Neuron (in vitro differentiated cells): Measurements from ENCODE around the gene SEPHS2.
"Not testable (repeated sequence)": the region's sequence is repeated elsewhere in the genome, so short reads cannot be mapped to it uniquely, and the experiment has no call there.

Experiments
- H2AFZ ChIP-seq: one replicate; pipeline ENCODE4 v1.6.1; 2013; ENCODE audit warnings: low read depth, mild to moderate bottlenecking, inconsistent platforms, low read length, moderate library complexity
- H3K27me3 ChIP-seq: one replicate; pipeline ENCODE4 v1.6.1; 2013; ENCODE audit warnings: low read length; ENCODE audit not compliant: insufficient read depth
- H3K36me3 ChIP-seq: one replicate; pipeline ENCODE4 v1.6.1; 2013; ENCODE audit warnings: low read length; ENCODE audit not compliant: insufficient read depth
- H3K4me1 ChIP-seq: one replicate; pipeline ENCODE4 v1.6.1; 2013; ENCODE audit warnings: low read length; ENCODE audit not compliant: insufficient read depth
- H3K4me3 ChIP-seq: 2 replicates; pipeline ENCODE4 v1.5.1; 2013; ENCODE audit warnings: mild to moderate bottlenecking, low read length, moderate library complexity
- H3K9me3 ChIP-seq: one replicate; pipeline ENCODE4 v1.6.1; 2013; ENCODE audit warnings: low read length

The SEPHS2 gene

GRCh38 chr16:30477773-30478172, 32.1 kb upstream of the SEPHS2 start:
- H3K27me3 ChIP-seq, H3K4me1 ChIP-seq, H3K9me3 ChIP-seq, H3K4me3 ChIP-seq, H2AFZ ChIP-seq, H3K36me3 ChIP-seq: not testable (repeated sequence)

- Histone ChIP-seq H3K4me1 (no peaks in the 10 kb centered on the region), H3K9me3 (peaks cover 1% of the 10 kb centered on the region), H3K36me3 (no peaks in the 10 kb centered on the region), H3K27me3 (peaks cover 7% of the 10 kb centered on the region), H2AFZ (no peak overlapping the region), H3K4me3 (no peak overlapping the region)
These were observed 31.3 kb upstream of the SEPHS2 start for GRCh38 chr16:30476991-30477390.

- Histone ChIP-seq H3K9me3 (peaks cover 1% of the 10 kb centered on the region), H3K36me3 (no peaks in the 10 kb centered on the region), H3K4me3 (no peak overlapping the region), H2AFZ (no peak overlapping the region), H3K27me3 (peaks cover 7% of the 10 kb centered on the region), H3K4me1 (no peaks in the 10 kb centered on the region)
These were observed 29.0 kb upstream of the SEPHS2 start for GRCh38 chr16:30474684-30475083.

GRCh38 chr16:30474074-30474452, 28.4 kb upstream of the SEPHS2 start:
- H3K4me1 ChIP-seq: no peaks in the 10 kb centered on the region
- no peak overlapping the region for H3K4me3 ChIP-seq
- H2AFZ ChIP-seq: no peak overlapping the region
- H3K9me3 ChIP-seq: peaks cover 1% of the 10 kb centered on the region
- peaks cover 7% of the 10 kb centered on the region for H3K27me3 ChIP-seq
- H3K36me3 ChIP-seq: no peaks in the 10 kb centered on the region

- Histone ChIP-seq H3K9me3 (peaks cover 1% of the 10 kb centered on the region), H2AFZ (no peak overlapping the region), H3K4me3 (no peak overlapping the region), H3K36me3 (no peaks in the 10 kb centered on the region), H3K4me1 (no peaks in the 10 kb centered on the region), H3K27me3 (peaks cover 7% of the 10 kb centered on the region)
These were observed 27.8 kb upstream of the SEPHS2 start for GRCh38 chr16:30473231-30474073.

GRCh38 chr16:30472328-30472942, 26.8 kb upstream of the SEPHS2 start, which contains the start of gene ITGAL:
ITGAL (plus strand) TSS chr16:30472742; CDS start chr16:30472838, 96 bp downstream.
- Histone ChIP-seq H2AFZ (no peak within 1 kb of the TSS), H3K9me3 (peaks cover 1% of the 10 kb centered on the region), H3K4me3 (no peak within 1 kb of the TSS), H3K4me1 (no peaks in the 10 kb centered on the region), H3K27me3 (peaks cover 7% of the 10 kb centered on the region), H3K36me3 (no peaks in the 10 kb centered on the region)

- H3K4me1 ChIP-seq: no peaks in the 10 kb centered on the region
- H3K36me3 ChIP-seq: no peaks in the 10 kb centered on the region
- H3K27me3 ChIP-seq: peaks cover 7% of the 10 kb centered on the region
- no peak overlapping the region for H3K4me3 ChIP-seq
- no peak overlapping the region for H2AFZ ChIP-seq
- peaks cover 1% of the 10 kb centered on the region for H3K9me3 ChIP-seq
These were observed 24.9 kb upstream of the SEPHS2 start for GRCh38 chr16:30470632-30470995.

- Histone ChIP-seq H2AFZ (no peak overlapping the region), H3K4me3 (no peak overlapping the region), H3K4me1 (no peaks in the 10 kb centered on the region), H3K27me3 (peaks cover 7% of the 10 kb centered on the region), H3K36me3 (no peaks in the 10 kb centered on the region), H3K9me3 (peaks cover 1% of the 10 kb centered on the region)
These were observed 24.5 kb upstream of the SEPHS2 start for GRCh38 chr16:30470170-30470512.

- Histone ChIP-seq H3K27me3 (no peaks in the 10 kb centered on the region), H3K36me3 (no peaks in the 10 kb centered on the region), H3K4me1 (no peaks in the 10 kb centered on the region), H2AFZ (no peak overlapping the region), H3K9me3 (no peaks in the 10 kb centered on the region), H3K4me3 (no peak overlapping the region)
These were observed 18.4 kb upstream of the SEPHS2 start for GRCh38 chr16:30464078-30464477.

- not testable (repeated sequence) for H3K9me3 ChIP-seq, H3K36me3 ChIP-seq, H3K4me1 ChIP-seq, H2AFZ ChIP-seq, H3K27me3 ChIP-seq, H3K4me3 ChIP-seq
These were observed 15.8 kb upstream of the SEPHS2 start for GRCh38 chr16:30461426-30461825.

- Histone ChIP-seq H3K27me3 (peaks cover 3% of the 10 kb centered on the region), H3K4me1 (no peaks in the 10 kb centered on the region), H2AFZ (no peak overlapping the region), H3K4me3 (no peak overlapping the region), H3K9me3 (no peaks in the 10 kb centered on the region), H3K36me3 (no peaks in the 10 kb centered on the region)
These were observed 13.8 kb upstream of the SEPHS2 start for GRCh38 chr16:30459456-30459855.

- H3K36me3 ChIP-seq: no peaks in the 10 kb centered on the region
- no peaks in the 10 kb centered on the region for H3K4me1 ChIP-seq
- no peak overlapping the region for H3K4me3 ChIP-seq
- no peak overlapping the region for H2AFZ ChIP-seq
- peaks cover 6% of the 10 kb centered on the region for H3K27me3 ChIP-seq
- no peaks in the 10 kb centered on the region for H3K9me3 ChIP-seq
These were observed 13.1 kb upstream of the SEPHS2 start for GRCh38 chr16:30458561-30459394.
